Occipital lobe (tissue), 2 donors: ENCODE results near the gene STAC. TPM values are rescaled to one million over a fixed set of nuclear protein-coding genes. Genes with fewer than 3 reads are reported as not detected.

Experiments
- DNase-seq: peaks from one replicate; lab custom pipeline; 2025; lab: John Stamatoyannopoulos, UW
- total RNA-seq: library from RNA; depleted of rRNA; stranded (reverse); fragments of >200 nt; gene quantifications from one replicate; pipeline ENCODE4 v1.2.3, GENCODE V29; 2014

The STAC gene
- total RNA-seq = 12.8 TPM

DNA sequence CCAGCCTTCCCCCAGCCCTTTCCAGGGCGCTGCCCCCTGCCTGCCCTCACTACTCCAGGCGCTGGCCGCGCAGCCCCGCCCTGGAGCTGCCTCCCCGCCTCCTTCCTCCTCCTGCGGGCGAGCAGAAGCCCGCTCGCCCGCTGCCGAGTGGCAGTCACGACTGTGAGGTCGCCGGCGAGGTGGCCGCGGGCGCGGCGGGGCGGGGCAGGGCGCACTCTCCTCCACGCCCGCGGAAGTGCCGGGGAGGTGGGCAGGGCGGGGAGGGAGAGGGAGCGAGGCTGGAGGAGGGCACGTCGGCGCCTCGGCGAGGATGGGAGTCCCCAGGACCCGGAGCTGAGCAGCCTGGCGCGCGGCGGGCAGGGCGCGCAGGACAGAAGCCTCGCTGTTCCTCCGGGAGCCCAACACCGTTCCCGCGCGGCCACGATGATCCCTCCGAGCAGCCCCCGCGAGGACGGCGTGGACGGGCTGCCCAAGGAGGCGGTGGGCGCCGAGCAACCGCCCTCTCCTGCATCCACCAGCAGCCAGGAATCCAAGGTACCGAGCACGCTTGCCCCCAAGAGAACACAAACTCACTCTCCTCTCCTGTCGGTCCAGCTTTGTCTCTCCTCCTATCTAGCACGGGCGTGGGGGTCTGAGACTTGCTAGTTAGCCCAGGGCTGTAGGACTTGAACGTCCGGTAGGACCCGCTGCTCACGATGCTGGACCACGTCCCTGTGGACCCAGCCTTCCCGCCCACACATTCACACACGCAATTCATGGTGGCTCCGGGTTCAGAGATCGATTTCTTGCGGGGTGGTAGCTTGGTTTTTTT, at the start of gene STAC:
Gene STAC (plus strand): TSS at position 284 of the 811 bp plus-strand sequence. CDS start 140 bp downstream, at position 424.
- DNase-seq = no peak

GRCh38 chr3:36332139-36332538, 48.2 kb upstream of the STAC start:
- DNase-seq = no peak

DNA sequence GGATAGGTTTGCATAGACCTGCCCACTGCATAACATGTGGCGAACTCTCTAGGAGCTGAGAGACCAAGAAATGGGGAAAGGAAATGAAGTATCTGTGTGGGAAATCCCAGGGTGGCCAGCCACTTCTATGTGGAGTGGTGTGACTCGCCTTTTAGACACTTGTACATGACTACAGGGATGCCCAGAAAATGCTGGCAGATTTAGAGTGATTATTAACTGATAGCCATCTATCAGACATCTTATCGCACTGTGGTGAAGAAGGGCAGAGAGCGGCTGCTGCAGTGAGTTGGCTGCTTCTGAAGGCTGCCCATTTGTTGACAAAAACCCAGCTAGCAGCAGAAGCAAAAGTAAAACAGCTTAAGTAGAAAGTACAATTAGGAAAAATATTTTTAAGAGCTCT, 18.1 kb upstream of the STAC start:
- DNase-seq = no peak

DNA sequence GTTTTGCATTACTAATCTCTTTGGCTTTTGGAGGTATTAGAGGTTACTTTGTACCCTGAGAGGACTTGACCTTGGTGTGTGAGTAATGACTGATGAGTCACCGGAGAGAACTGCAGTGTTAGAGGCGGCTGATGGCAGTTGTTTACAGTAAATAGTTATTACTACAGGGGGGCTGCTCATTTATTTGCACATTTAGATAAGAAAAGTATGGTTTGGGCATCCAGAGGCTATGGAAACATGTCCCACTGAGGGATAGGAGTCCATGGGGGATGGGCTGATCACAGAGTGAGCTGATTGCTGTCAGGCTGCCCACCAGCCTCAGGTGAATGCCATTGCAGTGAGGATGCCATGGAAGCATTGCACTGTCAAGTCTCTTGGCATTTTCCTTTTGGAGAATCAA, 17.3 kb upstream of the STAC start:
- no peak for DNase-seq

GRCh38 chr3:36364260-36364659, 16.0 kb upstream of the STAC start:
- no peak for DNase-seq

DNA sequence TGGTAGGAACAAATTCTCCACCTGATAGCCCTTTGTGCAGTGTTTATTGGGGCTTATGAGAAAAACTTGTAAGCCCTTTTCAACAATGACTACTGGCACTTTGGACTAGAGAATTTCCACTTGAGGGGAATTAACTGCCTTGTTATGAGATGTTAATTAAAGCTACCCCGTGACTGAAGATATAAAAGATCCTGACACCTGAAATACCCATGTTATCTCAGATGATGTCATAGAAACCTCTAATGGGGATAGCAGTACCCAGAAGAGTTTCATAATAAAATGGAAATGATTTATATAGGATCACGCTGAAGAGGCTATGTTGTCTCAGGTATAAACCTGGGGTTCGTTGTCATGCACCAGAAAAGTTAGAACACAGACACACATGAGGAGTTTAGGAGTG, 14.5 kb upstream of the STAC start:
- no peak for DNase-seq

GRCh38 chr3:36366308-36366707, 14.0 kb upstream of the STAC start:
- no peak for DNase-seq

DNA sequence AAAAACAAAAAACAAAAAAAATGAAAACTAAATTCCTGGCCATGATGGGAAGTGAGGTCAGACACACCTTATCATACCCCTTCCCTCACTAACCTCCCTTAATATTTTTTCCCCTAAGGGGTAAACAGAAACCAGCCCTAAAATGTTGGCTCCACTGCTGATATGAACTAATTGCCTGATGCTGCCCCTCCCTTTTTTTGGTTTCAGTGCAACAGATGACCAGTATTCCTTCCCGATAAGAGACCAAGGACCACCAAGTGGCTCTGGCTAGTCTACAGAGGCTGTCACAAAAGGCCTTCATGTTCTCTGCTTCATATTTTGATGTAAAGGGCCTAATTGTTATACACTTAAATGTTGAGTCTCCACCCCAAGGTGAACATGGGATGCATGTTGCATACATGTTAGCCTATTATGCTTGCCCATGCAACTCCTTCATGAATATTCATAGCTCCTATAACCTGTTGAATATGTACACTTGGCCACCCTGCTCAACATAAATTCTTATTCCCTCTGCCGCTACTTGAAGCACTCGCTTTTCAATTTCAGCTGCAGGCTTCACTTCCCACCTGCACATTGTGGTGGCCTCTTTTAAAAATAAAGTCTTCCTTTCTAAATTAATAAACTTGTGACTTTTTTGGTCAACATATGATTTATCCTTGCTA, 12.3 kb upstream of the STAC start:
- DNase-seq = no peak

DNA sequence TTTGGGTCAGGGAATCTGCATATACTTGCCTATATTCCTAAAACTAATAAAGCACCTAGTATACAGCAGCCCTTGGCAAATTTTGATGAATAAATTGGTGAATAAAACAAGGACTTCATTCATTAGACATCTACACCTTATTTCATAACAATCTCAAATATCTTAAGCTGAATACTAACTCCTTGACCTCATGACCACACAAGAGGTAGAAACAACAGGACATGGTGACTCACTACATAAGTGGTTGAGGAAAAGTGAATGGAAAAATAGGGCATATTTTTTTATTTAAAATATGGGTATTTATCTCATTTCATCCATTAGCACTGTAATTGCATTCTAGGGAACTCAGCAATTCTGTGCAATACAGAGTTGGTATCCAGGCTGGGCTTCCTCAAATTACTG, 7.8 kb upstream of the STAC start:
- no peak for DNase-seq

DNA sequence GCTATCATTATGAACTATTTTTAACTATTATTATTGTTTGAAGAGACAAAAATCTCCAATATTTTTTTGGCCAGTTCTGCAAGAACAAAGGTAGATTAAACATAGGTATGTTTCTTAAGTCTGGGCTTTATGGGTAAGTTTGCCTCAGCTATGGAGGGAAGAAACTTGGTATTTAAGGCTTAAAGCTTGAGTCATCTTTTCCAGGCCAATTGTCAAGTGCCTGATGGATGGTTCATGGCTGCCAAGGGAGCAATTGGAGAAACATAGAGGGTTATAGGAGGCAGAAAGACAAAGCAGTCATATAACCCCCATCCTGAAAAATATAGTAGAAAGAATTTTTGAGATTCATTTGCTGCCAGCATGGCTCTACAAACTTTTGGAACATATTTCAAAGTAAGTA, 7.2 kb upstream of the STAC start:
- no peak for DNase-seq

GRCh38 chr3:36373666-36374065, 6.6 kb upstream of the STAC start:
- no peak for DNase-seq

DNA sequence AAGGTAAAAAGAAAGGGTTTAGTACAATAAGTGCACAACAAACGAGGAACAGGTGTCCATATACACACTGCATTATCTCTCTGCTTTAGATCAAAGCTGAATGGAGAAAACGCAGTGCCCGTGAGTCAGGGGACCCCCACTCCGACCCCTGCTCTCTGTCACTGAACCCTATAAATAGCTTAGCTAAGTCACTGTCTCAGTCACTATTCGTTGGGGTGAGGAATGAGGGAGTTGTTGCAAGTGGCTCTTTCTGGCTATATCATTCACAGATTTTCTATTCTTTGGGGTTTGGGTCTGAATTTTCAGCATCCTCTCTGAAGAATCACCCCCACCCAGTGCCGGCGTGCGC, 458 bp upstream of the STAC start:
- DNase-seq = no peak

- DNase-seq = no peak
These were observed 1.1 kb downstream of the STAC start for GRCh38 chr3:36381311-36381956.

DNA sequence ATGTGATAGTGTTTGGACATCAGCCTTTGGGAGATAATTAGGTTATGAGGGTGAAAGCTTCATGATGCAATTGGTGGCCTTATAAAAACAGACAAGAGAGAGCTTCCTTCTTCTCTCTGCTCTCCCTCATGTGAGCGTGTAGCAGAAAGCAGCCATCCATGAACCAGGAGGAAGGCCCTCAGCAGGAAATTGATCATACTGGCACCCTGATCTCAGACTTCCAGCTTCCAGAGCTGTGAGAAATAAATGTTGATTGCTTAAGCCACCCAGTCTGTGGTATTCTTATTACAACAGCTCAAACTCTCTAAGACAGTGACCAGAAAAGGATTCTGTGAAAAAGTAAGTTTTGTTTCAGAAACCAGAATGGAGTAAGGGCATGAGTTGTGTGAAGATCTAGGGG, 13.3 kb downstream of the STAC start:
- no peak for DNase-seq

DNA sequence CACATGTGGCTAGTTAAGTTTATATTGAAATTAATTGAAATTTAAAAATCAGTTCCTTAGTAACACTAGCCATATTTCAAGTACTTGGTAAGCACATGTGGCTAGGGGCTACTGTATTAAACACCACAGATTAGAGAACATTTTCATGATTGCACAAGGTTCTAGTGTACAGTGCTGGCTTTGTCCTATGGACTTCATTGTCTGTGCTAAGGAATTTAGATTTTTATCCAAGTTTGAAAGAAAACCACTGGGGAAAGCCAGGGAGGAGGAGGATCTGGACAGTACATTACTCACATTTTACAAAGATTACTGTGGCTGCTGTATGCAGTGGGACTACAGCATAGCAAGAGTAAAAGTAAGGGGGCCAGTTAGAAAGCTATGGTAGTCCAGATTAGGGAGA, 13.9 kb downstream of the STAC start:
- no peak for DNase-seq

- no peak for DNase-seq
These were observed 17.5 kb downstream of the STAC start for GRCh38 chr3:36397841-36398240.

GRCh38 chr3:36399933-36400332, 19.6 kb downstream of the STAC start:
- DNase-seq = no peak

DNA sequence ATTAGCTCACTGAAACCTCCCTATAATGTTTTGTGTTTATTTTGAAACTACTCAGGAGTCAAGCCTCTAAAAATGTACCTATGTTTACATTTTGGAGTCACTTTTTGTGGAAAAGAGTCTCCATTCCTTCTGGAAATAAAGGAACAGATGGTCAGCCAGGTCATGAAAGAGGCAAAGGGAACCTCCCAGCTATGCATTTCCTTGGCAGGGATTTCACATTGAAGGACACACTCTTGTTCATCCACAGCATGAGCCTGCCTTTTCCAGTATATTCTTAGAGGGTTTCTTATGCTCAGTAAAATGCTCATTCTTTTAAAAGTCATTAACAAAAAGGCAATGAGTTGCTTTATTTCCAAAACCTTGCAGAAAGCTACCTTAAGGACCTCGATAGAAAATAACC, 20.8 kb downstream of the STAC start:
- DNase-seq = no peak

- DNase-seq = no peak
These were observed 23.4 kb downstream of the STAC start for GRCh38 chr3:36403661-36404060.

GRCh38 chr3:36405190-36405589, 24.9 kb downstream of the STAC start:
- DNase-seq = no peak

DNA sequence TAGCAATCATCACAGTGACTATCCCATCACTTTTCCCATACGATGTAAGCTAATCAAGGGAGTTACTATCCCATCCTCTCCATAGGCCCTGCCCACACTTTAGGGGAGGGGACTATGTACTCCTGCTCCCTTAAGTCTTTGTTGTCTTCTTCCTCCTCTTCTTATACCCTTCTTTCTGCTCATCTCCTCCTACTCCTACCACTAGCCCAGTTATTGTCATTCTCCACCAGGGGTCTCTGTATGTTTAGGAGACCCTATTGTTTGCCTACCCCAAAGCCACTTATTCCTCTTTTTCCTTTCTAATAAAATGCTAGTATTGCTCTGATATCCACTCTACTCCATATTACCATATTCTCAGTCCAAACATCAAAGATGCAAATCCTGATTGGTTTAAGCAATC, 27.8 kb downstream of the STAC start:
- no peak for DNase-seq

- DNase-seq = no peak
These were observed 29.6 kb downstream of the STAC start for GRCh38 chr3:36409862-36410261.

DNA sequence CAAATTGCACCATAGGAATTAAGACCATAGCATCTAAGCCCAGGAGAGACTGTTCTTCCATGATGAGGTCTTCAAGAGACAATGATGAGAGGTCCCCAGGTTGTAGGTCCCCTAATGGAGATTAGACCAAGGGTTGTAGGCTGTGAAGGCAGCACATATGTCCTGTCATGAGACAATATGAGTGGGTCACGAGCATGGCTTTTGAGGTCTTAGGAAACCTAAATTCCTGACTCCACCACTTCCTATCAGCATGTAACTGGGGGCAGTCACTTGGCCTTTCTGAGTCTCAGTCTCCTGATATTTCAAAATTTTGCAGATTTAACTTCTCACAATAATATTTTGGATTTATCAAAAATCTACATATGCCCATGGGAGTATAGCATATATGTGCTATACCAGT, 31.3 kb downstream of the STAC start:
- DNase-seq = no peak
